WTC11 (cell line): ENCODE results near the gene OSMR.

ENCODE experiments used
- CTCF ChIP-seq: fragments of 200-600 bp; IDR thresholded peaks from 2 replicates; pipeline ENCODE4 v1.8.0; 2022; ENCODE audit warnings: antibody characterized with exemption
- IRF2 ChIP-seq: sonication (generic); formaldehyde crosslinking; IDR thresholded peaks from 2 replicates; pipeline ENCODE4 v1.8.0; 2022; ENCODE audit warnings: low read depth, missing genetic modification reagents, borderline replicate concordance
- NR2C2 ChIP-seq: sonication (generic); formaldehyde crosslinking; IDR thresholded peaks from 2 replicates; pipeline ENCODE4 v1.8.0; 2022; ENCODE audit warnings: mild to moderate bottlenecking, missing genetic modification reagents
- ZNF232 ChIP-seq: sonication (generic); formaldehyde crosslinking; IDR thresholded peaks from 2 replicates; pipeline ENCODE4 v1.8.0; 2022; ENCODE audit warnings: mild to moderate bottlenecking, missing genetic modification reagents

- TF ChIP-seq CTCF (no peak), ZNF232 (CRISPR knock-in tag) (no peak), NR2C2 (CRISPR knock-in tag) (no peak), IRF2 (CRISPR knock-in tag) (no peak)
Observed at GRCh38 chr5:38835887-38836286, 9.9 kb upstream of the OSMR start.
